ENCODE results near the gene LRIF1. TPM values are rescaled to one million over a fixed set of nuclear protein-coding genes. Genes with fewer than 3 reads are reported as not detected.

Gene LRIF1
- total RNA-seq, 4 donors from 2014 or later = 5.1 to 9.5 (median 5.6) TPM

DNA sequence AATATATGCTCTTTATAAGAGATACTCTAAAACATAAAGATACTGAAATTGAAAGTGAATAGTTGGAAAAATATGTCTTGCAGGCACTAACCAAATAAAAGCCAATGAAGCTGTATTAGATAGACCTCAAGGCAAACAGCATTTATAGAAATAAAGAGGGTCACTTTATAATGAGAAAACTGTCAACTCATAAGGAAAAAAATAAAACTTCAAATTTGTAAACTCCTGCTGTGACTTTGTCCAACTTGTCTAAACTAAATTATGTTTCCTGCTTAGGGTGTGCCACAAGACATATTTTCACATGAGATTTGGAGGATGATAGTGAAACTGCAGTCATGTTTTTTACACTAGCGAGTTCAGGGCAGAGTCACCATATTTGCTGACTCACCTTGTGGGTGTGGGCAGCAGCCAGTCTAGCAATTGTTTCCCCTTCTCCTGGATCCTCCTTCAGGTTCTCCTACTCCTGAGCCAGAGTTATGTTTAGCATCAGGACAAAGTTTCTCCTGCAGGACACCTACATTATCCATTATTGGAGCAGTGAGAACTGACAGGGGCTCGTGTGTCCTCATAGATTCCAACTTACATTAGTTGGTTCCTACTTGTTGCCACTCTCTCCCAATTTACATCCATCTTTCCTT, 46.9 kb downstream of the LRIF1 start:
- WGBS, 2 donors = 15 to 20% methylated on average over 2 of the region's 2 CpGs
- H3K9me3 ChIP-seq = peaks cover 0 to 5% (median 4%) of the 10 kb centered on the region in 3 donors
- peak overlapping the region in 1 of 4 donors; percentile 23 for H3K4me3 ChIP-seq
- no peak for DNase-seq
- no peaks in the 10 kb centered on the region for H3K36me3 ChIP-seq
- no peak overlapping the region for H3K27ac ChIP-seq
- no peaks in the 10 kb centered on the region for H3K4me1 ChIP-seq
- intact Hi-C loops (cut with DNase I) = no loop called here
- H3K27me3 ChIP-seq = no peaks in the 10 kb centered on the region
- TF ChIP-seq POLR2A (IDR thresholded peaks at IDR 0.05) (no peak), CTCF (IDR thresholded peaks at IDR 0.05) (no peak)

- no peaks in the 10 kb centered on the region for H3K4me1 ChIP-seq
- peaks cover 0 to 5% (median 4%) of the 10 kb centered on the region in 3 donors for H3K9me3 ChIP-seq
- 68 to 77% methylated on average over 2 of the region's 2 CpGs for WGBS, 2 donors
- no peak overlapping the region for H3K27ac ChIP-seq
- no peaks in the 10 kb centered on the region for H3K27me3 ChIP-seq
- TF ChIP-seq CTCF (IDR thresholded peaks at IDR 0.05) = no peak
- no peak for TF ChIP-seq POLR2A (IDR thresholded peaks at IDR 0.05)
- intact Hi-C loops (cut with DNase I) = no loop called here
- no peaks in the 10 kb centered on the region for H3K36me3 ChIP-seq
- H3K4me3 ChIP-seq = no peak overlapping the region
- DNase-seq = no peak
Measured at GRCh38 chr1:110916274-110916668, 47.5 kb downstream of the LRIF1 start.

DNA sequence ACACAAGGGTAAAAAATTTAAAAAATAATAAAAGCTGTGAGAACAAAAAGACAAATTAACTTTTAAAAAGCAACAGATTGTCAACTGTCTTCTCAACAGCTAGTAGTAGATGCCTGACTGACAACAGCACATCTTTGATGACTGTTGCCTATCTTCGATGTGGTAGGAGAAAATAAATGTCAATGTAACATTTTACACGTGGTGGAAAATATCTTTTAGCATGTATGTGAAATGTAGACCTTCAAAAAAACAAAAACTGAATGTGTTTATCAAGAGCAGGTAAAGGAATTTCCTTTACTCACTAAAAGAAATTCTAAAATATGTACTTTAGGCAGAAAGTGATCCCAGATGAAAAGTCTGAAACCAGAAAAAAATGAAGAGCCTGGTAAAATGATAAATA, 47.9 kb downstream of the LRIF1 start:
- intact Hi-C loops (cut with DNase I) = no loop called here
- TF ChIP-seq CTCF (IDR thresholded peaks at IDR 0.05) (no peak), POLR2A (IDR thresholded peaks at IDR 0.05) (no peak)

GRCh38 chr1:110914676-110915075, 49.0 kb downstream of the LRIF1 start:
- Histone ChIP-seq H3K4me3 (no peak overlapping the region), H3K27ac (no peak overlapping the region), H3K9me3 (peaks cover 0 to 5% (median 4%) of the 10 kb centered on the region in 3 donors), H3K36me3 (no peaks in the 10 kb centered on the region), H3K4me1 (no peaks in the 10 kb centered on the region), H3K27me3 (no peaks in the 10 kb centered on the region)
- 81 to 83% methylated on average over 3 of the region's 3 CpGs for WGBS, 2 donors
- TF ChIP-seq CTCF (IDR thresholded peaks at IDR 0.05) (no peak), POLR2A (IDR thresholded peaks at IDR 0.05) (no peak)
- intact Hi-C loops (cut with DNase I) = no loop called here
- DNase-seq = no peak

More for the DNA sequence above, 47.9 kb downstream of the LRIF1 start:
- DNase-seq = no peak
- H3K4me3 ChIP-seq = no peak overlapping the region
- no peaks in the 10 kb centered on the region for H3K4me1 ChIP-seq
- 69 to 79% methylated on average over 2 of the region's 2 CpGs for WGBS, 2 donors
- no peaks in the 10 kb centered on the region for H3K36me3 ChIP-seq
- no peaks in the 10 kb centered on the region for H3K27me3 ChIP-seq
- peaks cover 0 to 5% (median 4%) of the 10 kb centered on the region in 3 donors for H3K9me3 ChIP-seq
- H3K27ac ChIP-seq = no peak overlapping the region

DNA sequence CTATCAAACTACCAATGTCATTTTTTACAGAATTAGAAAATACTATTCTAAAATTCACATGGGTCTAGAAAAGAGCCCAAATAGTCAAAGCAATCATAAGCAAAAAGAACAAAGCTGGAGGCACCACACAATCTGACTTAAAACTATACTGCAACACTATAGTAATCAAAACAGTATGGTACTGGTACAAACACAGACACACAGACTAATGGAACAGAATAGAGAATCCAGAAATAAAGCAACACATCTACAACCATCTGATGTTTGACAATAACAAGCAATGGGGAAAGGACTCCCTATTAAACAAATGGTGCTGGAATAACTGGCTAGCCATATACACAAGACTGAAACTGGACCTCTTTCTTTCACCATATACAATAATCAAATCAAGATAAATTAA, 50.9 kb downstream of the LRIF1 start:
- no peak overlapping the region for H3K27ac ChIP-seq
- no peak overlapping the region for H3K4me3 ChIP-seq
- no peaks in the 10 kb centered on the region for H3K27me3 ChIP-seq
- no peaks in the 10 kb centered on the region for H3K36me3 ChIP-seq
- no peaks in the 10 kb centered on the region for H3K4me1 ChIP-seq
- DNase-seq = no peak
- intact Hi-C loops (cut with DNase I) = no loop called here
- TF ChIP-seq POLR2A (IDR thresholded peaks at IDR 0.05) = no peak
- no peak for TF ChIP-seq CTCF (IDR thresholded peaks at IDR 0.05)
- H3K9me3 ChIP-seq = peaks cover 0 to 5% (median 4%) of the 10 kb centered on the region in 3 donors
